Mesenchymal stem cell (in vitro differentiated cells and primary cell): Measurements from ENCODE around the gene DNM1L.
A peak's percentile ranks its signal among the peaks of the same experiment; 100 is the strongest.

ENCODE experiments used
- DNase-seq: peaks from one replicate; pipeline ENCODE4 v3.0.0-alpha.2; 2013
- H2AFZ ChIP-seq: one replicate; pipeline ENCODE4 v1.6.1; 2013; ENCODE audit warnings: low read depth, mild to moderate bottlenecking, control low read depth, inconsistent platforms, low read length, moderate library complexity
- H2AK5ac ChIP-seq: 2 replicates; pipeline ENCODE4 v1.6.1; 2013; ENCODE audit warnings: low read length, moderate library complexity, mild to moderate bottlenecking, inconsistent platforms; ENCODE audit not compliant: severe bottlenecking
- H2BK120ac ChIP-seq: one replicate; pipeline ENCODE4 v1.6.1; 2013; ENCODE audit warnings: low read depth, mild to moderate bottlenecking, inconsistent platforms, low read length, moderate library complexity
- H2BK12ac ChIP-seq, 2 experiments: one replicate each; pipeline ENCODE4 v1.6.1; 2013; ENCODE audit warnings: inconsistent platforms in 2 of 2, low read length in 2 of 2, mild to moderate bottlenecking in 2 of 2, moderate library complexity in 2 of 2, control low read depth in 1 of 2
- H2BK15ac ChIP-seq: one replicate; pipeline ENCODE4 v1.6.1; 2013; ENCODE audit warnings: mild to moderate bottlenecking, low read depth, inconsistent platforms; ENCODE audit not compliant: poor library complexity, severe bottlenecking
- H2BK5ac ChIP-seq: 2 replicates; pipeline ENCODE4 v1.6.1; 2013; ENCODE audit warnings: low read depth, mild to moderate bottlenecking, low read length, control low read depth, inconsistent platforms; ENCODE audit not compliant: poor library complexity, severe bottlenecking
- H3K14ac ChIP-seq, 2 experiments: one replicate each; pipeline ENCODE4 v1.6.1; 2013; ENCODE audit warnings: inconsistent platforms in 2 of 2, low read length in 2 of 2, control low read depth in 1 of 2, mild to moderate bottlenecking in 1 of 2, moderate library complexity in 1 of 2
- H3K18ac ChIP-seq, 2 experiments: one replicate each; pipeline ENCODE4 v1.6.1; 2013; ENCODE audit warnings: inconsistent platforms in 2 of 2, low read length in 2 of 2, control low read depth in 1 of 2, low read depth in 1 of 2, mild to moderate bottlenecking in 1 of 2
- H3K23ac ChIP-seq, 2 experiments: one replicate each; pipeline ENCODE4 v1.6.1; 2013; ENCODE audit warnings: inconsistent platforms in 2 of 2, low read length in 2 of 2, mild to moderate bottlenecking in 2 of 2, moderate library complexity in 2 of 2, control low read depth in 1 of 2
- H3K27ac ChIP-seq: 2 replicates; pipeline ENCODE4 v1.5.1; 2013; ENCODE audit warnings: mild to moderate bottlenecking, moderate library complexity, low read length, control low read depth, inconsistent platforms; ENCODE audit not compliant: poor library complexity, severe bottlenecking
- H3K27me3 ChIP-seq, 2 experiments: 2 replicates each; pipeline versions ENCODE4 v1.6.1 to v1.7.0; 2013; ENCODE audit warnings: low read length in 2 of 2, mild to moderate bottlenecking in 2 of 2, moderate library complexity in 2 of 2, control low read depth in 1 of 2, inconsistent platforms in 1 of 2; ENCODE audit not compliant: control insufficient read depth in 1 of 2, insufficient read depth in 1 of 2
- H3K36me3 ChIP-seq, 2 experiments: 2 replicates each; pipeline versions ENCODE4 v1.6.1 to v1.7.0; 2013; ENCODE audit warnings: low read length in 2 of 2, control low read depth in 1 of 2, inconsistent platforms in 1 of 2, low read depth in 1 of 2, mild to moderate bottlenecking in 1 of 2; ENCODE audit not compliant: insufficient read depth in 2 of 2, control insufficient read depth in 1 of 2
- H3K4ac ChIP-seq, 2 experiments: one replicate each; pipeline ENCODE4 v1.6.1; 2013; ENCODE audit warnings: inconsistent platforms in 2 of 2, low read length in 2 of 2, mild to moderate bottlenecking in 2 of 2, moderate library complexity in 2 of 2, control low read depth in 1 of 2, low read depth in 1 of 2
- H3K4me1 ChIP-seq: 2 replicates; pipeline ENCODE4 v1.6.1; 2013; ENCODE audit warnings: low read depth, low read length, control low read depth; ENCODE audit not compliant: control insufficient read depth, insufficient read depth
- H3K4me2 ChIP-seq: 2 replicates; pipeline ENCODE4 v1.6.1; 2013; ENCODE audit warnings: low read length, mild to moderate bottlenecking, inconsistent platforms; ENCODE audit not compliant: poor library complexity, severe bottlenecking
- H3K4me3 ChIP-seq, 2 experiments: 2 replicates each; pipeline versions ENCODE4 v1.5.1 to v1.7.0; 2013; ENCODE audit warnings: low read length in 2 of 2, mild to moderate bottlenecking in 2 of 2, control low read depth in 1 of 2, low read depth in 1 of 2; ENCODE audit not compliant: insufficient read depth in 1 of 2
- H3K79me1 ChIP-seq: replicated peaks from 2 replicates; pipeline ENCODE4 v1.6.1; 2013; ENCODE audit warnings: mild to moderate bottlenecking, control low read depth, low read length, inconsistent platforms; ENCODE audit not compliant: poor library complexity, severe bottlenecking
- H3K9ac ChIP-seq: 2 replicates; pipeline ENCODE4 v1.7.0; 2013; ENCODE audit warnings: mild to moderate bottlenecking, low read length, moderate library complexity
- H3K9me3 ChIP-seq: 2 replicates; pipeline ENCODE4 v1.7.0; 2013; ENCODE audit warnings: mild to moderate bottlenecking, low read length; ENCODE audit not compliant: control insufficient read depth
- H4K8ac ChIP-seq: one replicate; pipeline ENCODE4 v1.6.1; 2013; ENCODE audit warnings: inconsistent platforms, mild to moderate bottlenecking, low read length, moderate library complexity
- H4K91ac ChIP-seq: one replicate; pipeline ENCODE4 v1.6.1; 2013; ENCODE audit warnings: mild to moderate bottlenecking, low read length, inconsistent platforms
- whole genome bisulfite sequencing: methylation state at CpG from one replicate; pipeline ENCODE4 v1.1.7; 2013; ENCODE audit warnings: mixed read lengths; 5-methylcytosine and 5-hydroxymethylcytosine counted together

DNM1L gene

GRCh38 chr12:32650508-32650907 lies 28.6 kb upstream of the DNM1L start:
- Histone ChIP-seq H4K8ac (no peak overlapping the region), H4K91ac (no peak overlapping the region), H3K36me3 (no peaks in the 10 kb centered on the region), H2BK15ac (no peak overlapping the region), H3K9me3 (no peaks in the 10 kb centered on the region), H2BK120ac (no peak overlapping the region), H3K18ac (no peak overlapping the region), H3K9ac (no peak overlapping the region), H3K79me1 (no peaks in the 10 kb centered on the region), H2AK5ac (no peak overlapping the region), H3K14ac (no peak overlapping the region), H3K4me1 (no peaks in the 10 kb centered on the region), H3K27me3 (no peaks in the 10 kb centered on the region), H2BK12ac (no peak overlapping the region), H3K4me3 (no peak overlapping the region), H2AFZ (no peak overlapping the region), H3K4ac (no peak overlapping the region), H3K27ac (no peak overlapping the region), H3K23ac (no peak overlapping the region), H2BK5ac (no peak overlapping the region), H3K4me2 (no peak overlapping the region)
- 0% methylated on average over 1 of the region's 2 CpGs for WGBS
- DNase-seq, result no peak

- Histone ChIP-seq H3K9me3 (no peaks in the 10 kb centered on the region), H3K14ac (no peak overlapping the region), H2BK120ac (no peak overlapping the region), H4K8ac (no peak overlapping the region), H3K4me3 (no peak overlapping the region), H2BK12ac (no peak overlapping the region), H2BK15ac (no peak overlapping the region), H3K36me3 (no peaks in the 10 kb centered on the region), H2AK5ac (no peak overlapping the region), H3K79me1 (no peaks in the 10 kb centered on the region), H4K91ac (no peak overlapping the region), H3K23ac (no peak overlapping the region), H3K4me2 (no peak overlapping the region), H2BK5ac (no peak overlapping the region), H3K4me1 (no peaks in the 10 kb centered on the region), H3K4ac (no peak overlapping the region), H3K9ac (no peak overlapping the region), H3K27me3 (no peaks in the 10 kb centered on the region), H2AFZ (no peak overlapping the region), H3K27ac (no peak overlapping the region), H3K18ac (no peak overlapping the region)
- WGBS, result 97% methylated on average over 5 of the region's 5 CpGs
- no peak for DNase-seq
Measured at GRCh38 chr12:32651151-32651955, 27.7 kb upstream of the DNM1L start.

GRCh38 chr12:32651956-32652210 lies 27.2 kb upstream of the DNM1L start:
- no peak overlapping the region for H4K91ac ChIP-seq
- no peak overlapping the region for H3K4ac ChIP-seq
- H3K4me1 ChIP-seq, result no peaks in the 10 kb centered on the region
- no peak overlapping the region for H3K14ac ChIP-seq
- H3K23ac ChIP-seq, result no peak overlapping the region
- no peak for DNase-seq
- H2AK5ac ChIP-seq, result no peak overlapping the region
- no peak overlapping the region for H2BK5ac ChIP-seq
- H2BK15ac ChIP-seq, result no peak overlapping the region
- no peak overlapping the region for H2AFZ ChIP-seq
- WGBS, result 97% methylated on average over 4 of the region's 4 CpGs
- H2BK12ac ChIP-seq, result no peak overlapping the region
- no peak overlapping the region for H3K4me2 ChIP-seq
- no peak overlapping the region for H3K9ac ChIP-seq
- no peak overlapping the region for H4K8ac ChIP-seq
- H3K27ac ChIP-seq, result no peak overlapping the region
- no peaks in the 10 kb centered on the region for H3K9me3 ChIP-seq
- no peaks in the 10 kb centered on the region for H3K36me3 ChIP-seq
- no peaks in the 10 kb centered on the region for H3K79me1 ChIP-seq
- H2BK120ac ChIP-seq, result no peak overlapping the region
- no peak overlapping the region for H3K18ac ChIP-seq
- H3K4me3 ChIP-seq, result no peak overlapping the region
- no peaks in the 10 kb centered on the region for H3K27me3 ChIP-seq

- WGBS, result 75% methylated on average over 5 of the region's 6 CpGs
- no peaks in the 10 kb centered on the region for H3K4me1 ChIP-seq
- peak overlapping the region; percentile 41 for H4K91ac ChIP-seq
- peak overlapping the region in 1 of 2 experiments; percentile 57 for H3K18ac ChIP-seq
- H3K14ac ChIP-seq, result no peak overlapping the region
- DNase-seq, result peak; percentile 28
- no peak overlapping the region for H2BK5ac ChIP-seq
- no peak overlapping the region for H2BK120ac ChIP-seq
- no peaks in the 10 kb centered on the region for H3K9me3 ChIP-seq
- no peak overlapping the region for H3K4me2 ChIP-seq
- no peak overlapping the region for H2AFZ ChIP-seq
- H3K9ac ChIP-seq, result peak overlapping the region; percentile 64
- no peak overlapping the region for H3K23ac ChIP-seq
- no peak overlapping the region for H3K4ac ChIP-seq
- no peak overlapping the region for H3K27ac ChIP-seq
- no peak overlapping the region for H4K8ac ChIP-seq
- peak overlapping the region in 1 of 2 experiments; percentile 43 for H3K4me3 ChIP-seq
- H3K36me3 ChIP-seq, result no peaks in the 10 kb centered on the region
- no peak overlapping the region for H2BK12ac ChIP-seq
- H3K79me1 ChIP-seq, result no peaks in the 10 kb centered on the region
- H3K27me3 ChIP-seq, result no peaks in the 10 kb centered on the region
- H2AK5ac ChIP-seq, result no peak overlapping the region
- no peak overlapping the region for H2BK15ac ChIP-seq
Measured at GRCh38 chr12:32659908-32660440, 19.1 kb upstream of the DNM1L start.
